ENCODE measurements around the gene SLC8A2. TPM values are rescaled to one million over a fixed set of nuclear protein-coding genes. Genes with fewer than 3 reads are reported as not detected.

SLC8A2 gene
- total RNA-seq, 1 donor from 2014 or later: 0.46 TPM

- intact Hi-C loops (cut with DNase I): no loop called here
- DNase-seq (ENCODE audit: missing footprints) (no peak), ATAC-seq (no peak)
Observed at GRCh38 chr19:47473336-47473735, 1.6 kb upstream of the SLC8A2 start.

- intact Hi-C loops (cut with DNase I): no loop called here
- ATAC-seq (no peak), DNase-seq (ENCODE audit: missing footprints) (no peak)
Observed at GRCh38 chr19:47471381-47471732, 336 bp downstream of the SLC8A2 start.

- intact Hi-C loops (cut with DNase I): no loop called here
- no peak for DNase-seq (ENCODE audit: missing footprints)
- ATAC-seq: no peak
Observed at GRCh38 chr19:47470447-47471195, 1.1 kb downstream of the SLC8A2 start.

GRCh38 chr19:47469719-47470118 lies 2.0 kb downstream of the SLC8A2 start:
- ATAC-seq: no peak

GRCh38 chr19:47469363-47469700 lies 2.4 kb downstream of the SLC8A2 start:
- intact Hi-C loops (cut with DNase I): no loop called here
- DNase-seq (ENCODE audit: missing footprints): no peak
- ATAC-seq: no peak

More at GRCh38 chr19:47469719-47470118, 2.0 kb downstream of the SLC8A2 start:
- DNase-seq (ENCODE audit: missing footprints): no peak
- intact Hi-C loops (cut with DNase I): no loop called here

- intact Hi-C loops (cut with DNase I): no loop called here
- no peak for DNase-seq (ENCODE audit: missing footprints)
- no peak for ATAC-seq
Observed at GRCh38 chr19:47467914-47468313, 3.8 kb downstream of the SLC8A2 start.

- no peak for DNase-seq (ENCODE audit: missing footprints)
- intact Hi-C loops (cut with DNase I): no loop called here
Observed at GRCh38 chr19:47465957-47466356, 5.7 kb downstream of the SLC8A2 start.

GRCh38 chr19:47464675-47465419 lies 6.8 kb downstream of the SLC8A2 start:
- intact Hi-C loops (cut with DNase I): no loop called here
- ATAC-seq: no peak
- DNase-seq (ENCODE audit: missing footprints): no peak

More at GRCh38 chr19:47465957-47466356, 5.7 kb downstream of the SLC8A2 start:
- ATAC-seq: no peak

GRCh38 chr19:47461876-47462275 lies 9.8 kb downstream of the SLC8A2 start:
- no peak for DNase-seq (ENCODE audit: missing footprints)
- no peak for ATAC-seq
- intact Hi-C loops (cut with DNase I): no loop called here

GRCh38 chr19:47459477-47459876 lies 12.2 kb downstream of the SLC8A2 start:
- intact Hi-C loops (cut with DNase I): no loop called here
- DNase-seq (ENCODE audit: missing footprints) (no peak), ATAC-seq (no peak)

GRCh38 chr19:47458672-47459071 lies 13.0 kb downstream of the SLC8A2 start:
- intact Hi-C loops (cut with DNase I): no loop called here
- no peak for DNase-seq (ENCODE audit: missing footprints)
- no peak for ATAC-seq

GRCh38 chr19:47456721-47457474 lies 14.8 kb downstream of the SLC8A2 start:
- DNase-seq (ENCODE audit: missing footprints): no peak
- intact Hi-C loops (cut with DNase I): no loop called here
- no peak for ATAC-seq

GRCh38 chr19:47450478-47450877 lies 21.2 kb downstream of the SLC8A2 start:
- ATAC-seq: no peak
- intact Hi-C loops (cut with DNase I): no loop called here
- DNase-seq (ENCODE audit: missing footprints): no peak

GRCh38 chr19:47448360-47448727 lies 23.3 kb downstream of the SLC8A2 start:
- DNase-seq (ENCODE audit: missing footprints) (no peak), ATAC-seq (no peak)
- intact Hi-C loops (cut with DNase I): no loop called here

GRCh38 chr19:47447470-47448359 lies 24.0 kb downstream of the SLC8A2 start:
- ATAC-seq (peak; percentile 42), DNase-seq (ENCODE audit: missing footprints) (no peak)
- intact Hi-C loops (cut with DNase I): no loop called here

- ATAC-seq (no peak), DNase-seq (ENCODE audit: missing footprints) (no peak)
- intact Hi-C loops (cut with DNase I): no loop called here
Observed at GRCh38 chr19:47446534-47447469, 24.9 kb downstream of the SLC8A2 start.

- ATAC-seq (peak; percentile 9), DNase-seq (ENCODE audit: missing footprints) (no peak)
- intact Hi-C loops (cut with DNase I): no loop called here
Observed at GRCh38 chr19:47445937-47446402, 25.7 kb downstream of the SLC8A2 start.

GRCh38 chr19:47445527-47445926 lies 26.2 kb downstream of the SLC8A2 start:
- DNase-seq (ENCODE audit: missing footprints): no peak
- intact Hi-C loops (cut with DNase I): no loop called here
- no peak for ATAC-seq
